Measurements from ENCODE around the gene AGR2.

AGR2 gene

GRCh38 chr7:16812542-16813231 is 7.9 kb upstream of the AGR2 start:
- DNase-seq (ENCODE audit: low read depth in 3 of 3), result no peak

DNA sequence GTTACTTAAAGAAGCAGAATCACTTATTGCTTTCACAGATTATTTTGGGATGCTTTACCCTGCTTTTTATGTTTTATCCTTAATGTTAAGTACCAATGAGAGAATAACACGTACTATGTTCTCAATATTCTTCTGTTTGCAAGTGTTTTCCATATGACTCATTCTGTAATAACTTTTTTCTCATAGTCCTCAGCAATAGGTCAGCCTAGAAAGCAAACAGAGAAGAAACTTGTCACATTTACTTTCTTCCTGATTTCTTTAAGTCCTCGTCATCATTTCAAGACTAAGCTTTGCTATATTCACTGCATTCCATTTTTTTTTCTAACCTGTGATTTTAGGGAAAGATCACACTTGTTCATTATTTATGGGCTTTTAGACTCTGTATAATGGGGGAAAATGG is 6.8 kb upstream of the AGR2 start:
- no peak for DNase-seq (ENCODE audit: low read depth in 3 of 3)

- DNase-seq (ENCODE audit: low read depth in 3 of 3), result no peak
Measured at GRCh38 chr7:16810573-16810972, 5.8 kb upstream of the AGR2 start.

- no peak for DNase-seq (ENCODE audit: low read depth in 3 of 3)
Measured at GRCh38 chr7:16810112-16810511, 5.3 kb upstream of the AGR2 start.

DNA sequence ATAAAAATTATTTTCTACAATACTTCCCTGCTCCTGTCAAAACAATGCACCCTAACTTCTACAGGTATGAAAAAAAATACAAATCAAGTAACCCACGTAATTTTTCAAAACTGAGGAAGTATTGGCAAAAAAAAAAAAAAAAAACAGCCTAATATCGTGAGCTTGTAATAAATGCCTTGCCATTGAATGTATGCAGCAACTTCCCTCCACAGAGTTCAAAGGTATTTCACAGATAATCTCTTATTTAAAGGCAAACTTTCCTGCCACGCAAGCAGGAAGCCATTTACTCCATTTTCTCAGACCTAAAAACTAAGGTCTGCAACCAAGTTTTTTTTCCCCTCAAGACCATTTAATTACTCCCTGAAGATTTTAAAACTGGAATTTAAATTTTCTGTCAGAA is 642 bp upstream of the AGR2 start:
- DNase-seq (ENCODE audit: low read depth in 3 of 3), result no peak

DNA sequence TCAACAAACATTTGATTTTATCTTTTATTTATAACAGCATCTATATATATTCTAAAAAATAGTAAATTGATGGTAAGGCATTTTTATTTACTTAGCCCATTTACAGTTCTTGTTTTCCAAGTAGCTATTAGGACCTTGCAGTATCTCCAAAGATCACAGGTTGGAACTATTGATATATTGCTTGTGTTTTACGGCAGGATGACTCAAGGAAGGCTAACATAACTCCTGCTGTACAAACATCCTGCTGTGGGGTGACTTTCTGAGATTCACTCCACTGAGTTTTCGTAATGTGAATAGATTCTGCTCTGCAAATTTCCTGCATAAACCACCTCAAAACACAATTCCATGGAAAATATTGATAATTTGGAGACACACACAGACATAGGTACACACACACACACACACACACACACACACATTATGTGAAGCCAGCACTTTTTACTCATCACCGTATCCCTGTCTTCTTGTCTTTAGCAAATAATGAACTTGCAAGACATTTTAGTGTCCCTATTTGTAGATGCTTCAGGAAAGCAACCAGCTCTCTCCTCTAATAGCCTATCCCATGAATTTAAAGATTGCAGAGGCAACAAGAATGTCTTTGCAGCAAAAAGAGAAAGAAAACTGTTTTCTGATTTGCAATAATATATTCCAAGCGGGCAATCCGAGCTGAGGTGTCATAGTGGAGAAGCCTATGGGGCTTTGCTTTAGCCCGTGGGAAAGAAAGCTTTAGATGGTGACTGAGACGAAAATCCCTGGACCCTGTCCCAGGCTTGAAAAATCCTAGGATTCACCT is 722 bp downstream of the AGR2 start:
- no peak for DNase-seq (ENCODE audit: low read depth in 3 of 3)

DNA sequence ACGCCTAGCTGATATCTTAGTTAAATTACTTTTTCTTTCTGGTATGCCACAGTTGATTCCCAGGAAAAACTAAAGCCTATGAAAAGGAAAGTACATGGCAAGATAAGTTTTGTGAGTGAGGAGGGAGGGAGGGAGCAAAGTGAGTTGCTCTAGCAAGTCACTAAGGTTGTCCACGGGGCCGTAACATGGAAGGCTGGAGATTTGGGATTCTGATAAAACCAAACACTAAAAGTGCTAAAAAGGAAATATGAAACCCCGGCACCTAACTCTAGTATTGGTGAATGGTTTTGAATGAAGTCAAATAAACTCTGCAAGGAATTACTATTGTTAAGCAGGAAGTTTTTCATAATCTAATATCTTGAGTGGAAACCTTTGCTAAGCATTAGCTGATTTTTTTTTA is 1.7 kb downstream of the AGR2 start:
- no peak for DNase-seq (ENCODE audit: low read depth in 3 of 3)

GRCh38 chr7:16801579-16801978 is 3.2 kb downstream of the AGR2 start:
- no peak for DNase-seq (ENCODE audit: low read depth in 3 of 3)

DNA sequence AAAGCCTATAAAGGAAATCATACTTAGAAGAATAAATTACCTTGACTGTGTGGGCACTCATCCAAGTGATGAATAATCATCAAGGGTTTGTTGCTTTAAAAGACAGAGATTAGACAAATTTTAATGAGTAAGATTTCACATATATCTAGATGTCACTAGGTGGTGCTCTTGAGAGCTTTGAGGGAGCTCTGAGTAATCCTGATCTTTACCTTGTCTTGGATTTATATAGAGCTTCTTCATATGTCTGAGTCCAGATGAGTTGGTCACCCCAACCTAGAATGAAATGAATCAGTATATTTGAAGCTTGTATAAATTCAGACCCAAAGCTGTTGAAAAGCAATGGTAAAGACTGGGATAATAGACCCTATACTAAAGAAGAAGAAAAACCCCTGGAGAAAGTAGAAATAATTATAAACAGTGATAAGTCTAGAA is 3.7 kb downstream of the AGR2 start:
- no peak for DNase-seq (ENCODE audit: low read depth in 3 of 3)

- no peak for DNase-seq (ENCODE audit: low read depth in 3 of 3)
Measured at GRCh38 chr7:16795624-16796023, 9.2 kb downstream of the AGR2 start.

DNA sequence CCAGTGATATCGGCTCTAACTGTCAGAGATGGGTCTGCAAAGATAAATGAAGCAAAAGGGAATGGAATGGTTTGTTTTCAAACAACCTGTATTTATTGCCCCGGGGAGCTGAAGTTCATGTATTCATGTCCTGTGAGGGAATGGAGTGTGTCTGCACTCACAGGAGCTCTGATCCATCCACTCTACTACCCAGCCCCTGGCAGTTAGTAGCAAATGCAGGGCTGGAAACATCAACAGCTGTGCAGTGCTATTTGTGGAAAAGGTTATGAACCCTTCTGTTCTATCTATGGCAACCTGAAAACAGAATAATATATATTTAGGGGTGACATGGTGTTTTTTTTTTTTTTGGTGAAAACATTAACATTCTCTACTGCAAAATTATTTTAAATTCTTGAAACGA is 9.8 kb downstream of the AGR2 start:
- DNase-seq (ENCODE audit: low read depth in 3 of 3), result no peak

GRCh38 chr7:16791905-16792698 is 12.7 kb downstream of the AGR2 start:
- DNase-seq (ENCODE audit: low read depth in 3 of 3), result no peak

DNA sequence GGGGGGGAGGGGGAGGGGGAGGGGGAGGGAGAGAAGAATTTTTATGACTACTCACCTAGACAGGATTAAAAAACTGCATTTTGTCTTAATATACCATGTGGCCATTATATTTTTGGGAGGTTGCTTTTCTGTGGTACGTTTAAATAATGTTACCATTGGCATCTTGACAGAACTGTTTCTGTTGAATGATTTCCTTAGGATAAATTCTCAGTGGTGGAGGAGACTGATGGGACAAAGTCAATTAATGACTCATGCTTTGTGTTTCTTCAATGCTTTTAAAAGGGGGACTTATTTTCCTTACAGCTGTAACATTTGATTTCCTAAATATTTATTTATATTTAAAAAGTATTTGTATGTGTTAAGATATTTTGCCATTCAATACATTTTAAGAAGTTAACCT is 13.7 kb downstream of the AGR2 start:
- DNase-seq (ENCODE audit: low read depth in 3 of 3), result no peak

DNA sequence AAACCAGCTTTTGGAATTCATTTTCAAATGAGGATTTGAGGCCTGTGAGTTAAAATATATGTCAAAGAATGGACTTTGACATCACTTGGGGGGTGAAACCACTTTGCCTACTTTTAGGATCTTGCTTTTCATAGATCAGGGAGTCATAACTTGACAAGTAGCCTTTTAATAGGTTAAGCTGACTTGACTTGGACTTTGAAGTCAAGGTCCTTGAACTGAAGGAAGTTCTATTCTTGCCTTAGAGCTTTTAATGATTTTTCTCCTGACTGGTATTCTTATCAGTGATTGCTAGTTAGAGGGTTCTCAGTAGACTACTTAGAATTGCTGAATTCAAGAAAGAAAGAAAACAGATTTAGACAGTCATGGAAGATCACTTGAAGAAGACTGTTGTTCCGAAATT is 17.7 kb downstream of the AGR2 start:
- DNase-seq (ENCODE audit: low read depth in 3 of 3), result no peak

- DNase-seq (ENCODE audit: low read depth in 3 of 3), result no peak
Measured at GRCh38 chr7:16786257-16786656, 18.5 kb downstream of the AGR2 start.

GRCh38 chr7:16785846-16786245 is 19.0 kb downstream of the AGR2 start:
- no peak for DNase-seq (ENCODE audit: low read depth in 3 of 3)

DNA sequence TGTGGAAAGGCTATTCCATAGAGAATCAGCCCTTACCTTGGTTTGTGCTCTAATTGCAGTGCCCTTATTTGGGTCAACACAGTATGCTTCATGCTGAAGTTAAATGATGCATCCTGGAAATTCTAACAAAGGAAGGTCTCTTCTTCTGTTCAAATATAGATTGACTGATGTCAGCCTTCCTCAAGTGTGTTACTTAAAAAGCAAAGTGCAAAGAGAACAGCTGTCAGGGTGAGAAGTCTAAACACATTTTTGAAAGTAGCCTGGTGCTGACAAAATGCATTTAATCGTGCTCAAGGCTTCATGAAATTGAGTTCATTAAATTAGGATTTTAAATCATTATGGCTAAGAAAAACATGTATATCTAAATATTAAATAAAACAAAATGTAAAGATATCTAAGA is 19.5 kb downstream of the AGR2 start:
- no peak for DNase-seq (ENCODE audit: low read depth in 3 of 3)

DNA sequence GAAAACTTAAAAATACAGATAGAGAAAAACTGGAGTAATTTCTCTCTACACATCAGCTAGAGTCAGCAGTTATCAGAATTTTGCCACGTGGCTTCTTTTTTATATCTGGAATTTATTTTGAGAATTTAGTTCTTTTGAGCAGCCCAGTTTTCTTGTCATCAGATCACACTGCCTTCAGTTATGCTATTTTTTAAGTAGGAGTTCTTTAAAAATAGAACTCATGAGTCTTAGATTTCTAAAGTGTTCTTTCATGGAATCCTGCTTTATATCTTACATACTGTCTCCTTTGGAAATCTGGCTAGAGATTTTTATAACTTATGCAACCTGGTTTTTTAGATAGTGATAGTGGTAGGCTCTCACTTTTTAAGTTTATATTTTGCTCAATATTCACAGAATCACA is 24.2 kb downstream of the AGR2 start:
- DNase-seq (ENCODE audit: low read depth in 3 of 3), result no peak

- no peak for DNase-seq (ENCODE audit: low read depth in 3 of 3)
Measured at GRCh38 chr7:16779051-16779450, 25.7 kb downstream of the AGR2 start.

DNA sequence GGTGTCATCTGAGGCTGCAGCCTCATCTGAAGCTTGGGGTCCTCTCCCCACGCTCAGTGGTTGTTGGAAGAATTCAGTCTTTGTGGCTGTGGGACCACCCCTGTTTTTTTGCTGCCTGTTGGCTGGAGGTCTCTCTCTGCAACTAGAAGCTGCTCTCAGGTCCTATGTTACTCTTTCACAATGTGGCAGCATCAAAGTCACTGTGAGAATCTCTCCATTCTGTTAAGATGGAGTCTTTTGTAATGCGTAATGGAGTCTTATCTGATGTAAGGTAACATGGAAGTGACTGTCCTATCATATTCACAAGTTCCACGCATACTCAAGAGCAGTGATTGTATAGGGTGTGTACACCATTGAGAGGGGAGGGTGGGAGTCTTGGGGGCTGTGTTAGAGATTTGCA is 26.3 kb downstream of the AGR2 start:
- no peak for DNase-seq (ENCODE audit: low read depth in 3 of 3)

DNA sequence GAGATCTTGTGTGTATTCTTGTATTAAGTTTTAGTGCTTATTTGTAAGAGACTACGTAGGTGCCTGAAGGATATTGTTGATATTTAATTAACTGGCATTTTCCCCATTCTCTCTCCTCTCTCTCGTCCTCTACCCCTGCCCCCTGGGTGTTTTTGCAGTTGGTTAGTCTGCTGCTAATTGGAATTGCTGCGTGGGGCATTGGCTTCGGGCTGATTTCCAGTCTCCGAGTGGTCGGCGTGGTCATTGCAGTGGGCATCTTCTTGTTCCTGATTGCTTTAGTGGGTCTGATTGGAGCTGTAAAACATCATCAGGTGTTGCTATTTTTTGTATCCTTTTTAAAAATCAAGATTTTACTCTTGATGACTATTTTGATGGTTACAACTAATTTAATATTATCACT is 28.7 kb downstream of the AGR2 start:
- no peak for DNase-seq (ENCODE audit: low read depth in 3 of 3)

GRCh38 chr7:16774986-16775385 is 29.8 kb downstream of the AGR2 start:
- no peak for DNase-seq (ENCODE audit: low read depth in 3 of 3)

DNA sequence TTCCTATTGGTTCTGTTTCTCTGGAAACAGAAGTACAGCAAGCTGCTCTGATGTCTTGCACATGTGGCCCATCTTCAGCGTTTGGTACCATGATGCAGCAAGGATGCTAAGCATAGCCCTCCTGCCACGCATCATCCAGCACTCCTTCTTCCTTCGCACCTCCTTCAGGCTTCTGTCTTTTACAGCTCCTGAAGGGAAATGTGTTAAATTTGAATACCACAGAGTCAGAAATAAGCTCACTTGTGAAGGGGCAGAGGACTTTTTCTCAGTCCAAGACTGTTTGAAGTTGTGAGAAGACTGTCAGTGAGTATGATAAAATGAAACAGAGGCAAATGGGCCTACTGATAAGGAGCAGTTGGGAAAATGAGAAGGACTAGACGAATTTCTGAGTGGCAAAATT is 30.5 kb downstream of the AGR2 start:
- no peak for DNase-seq (ENCODE audit: low read depth in 3 of 3)
